SK-N-SH treated with all-trans-retinoic acid at 6 μM for 48 hours (cell line): ENCODE measurements around the gene TTC8.

Source experiments
- GLIS3 ChIP-seq: fragments of 250-450 bp; sonication (Bioruptor Pico); IDR thresholded peaks from 2 replicates; pipeline ENCODE4 v1.5.0; 2020; ENCODE audit warnings: mild to moderate bottlenecking, moderate library complexity
- TCF4 ChIP-seq: fragments of 250-450 bp; sonication (Bioruptor Pico); IDR thresholded peaks from 2 replicates; pipeline ENCODE4 v1.8.0; 2021; ENCODE audit warnings: mild to moderate bottlenecking, moderate library complexity, borderline replicate concordance
- TOX ChIP-seq: fragments of 250-450 bp; sonication (Bioruptor Pico); IDR thresholded peaks from 2 replicates; pipeline ENCODE4 v1.8.0; 2021; ENCODE audit warnings: mild to moderate bottlenecking, moderate library complexity, borderline replicate concordance
- TF ChIP-seq, protein P1 (sequence below): fragments of 250-450 bp; sonication (Bioruptor Pico); IDR thresholded peaks from 2 replicates; pipeline ENCODE4 v1.8.0; 2020; ENCODE audit warnings: mild to moderate bottlenecking, moderate library complexity, borderline replicate concordance

DNA sequence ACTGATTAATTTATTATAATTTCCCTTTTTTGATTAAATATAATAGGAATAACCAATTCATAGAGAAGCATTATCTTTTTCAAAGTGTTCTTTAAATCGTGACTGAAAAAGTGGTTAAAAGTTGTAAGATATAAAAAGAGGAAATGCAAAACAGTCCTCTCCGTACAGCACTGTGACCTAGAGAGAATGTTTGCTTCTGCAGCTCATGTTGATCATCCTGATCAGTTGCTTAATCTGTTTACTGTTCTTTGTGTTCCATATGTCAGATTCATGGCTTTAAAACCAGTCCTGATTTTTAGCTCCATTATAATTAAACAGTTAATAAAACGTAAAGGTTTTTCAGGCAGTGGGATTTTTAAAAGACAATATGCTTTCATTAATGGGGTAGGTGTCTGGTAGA lies 4.7 kb downstream of the TTC8 start:
- TF ChIP-seq, protein P1, sequence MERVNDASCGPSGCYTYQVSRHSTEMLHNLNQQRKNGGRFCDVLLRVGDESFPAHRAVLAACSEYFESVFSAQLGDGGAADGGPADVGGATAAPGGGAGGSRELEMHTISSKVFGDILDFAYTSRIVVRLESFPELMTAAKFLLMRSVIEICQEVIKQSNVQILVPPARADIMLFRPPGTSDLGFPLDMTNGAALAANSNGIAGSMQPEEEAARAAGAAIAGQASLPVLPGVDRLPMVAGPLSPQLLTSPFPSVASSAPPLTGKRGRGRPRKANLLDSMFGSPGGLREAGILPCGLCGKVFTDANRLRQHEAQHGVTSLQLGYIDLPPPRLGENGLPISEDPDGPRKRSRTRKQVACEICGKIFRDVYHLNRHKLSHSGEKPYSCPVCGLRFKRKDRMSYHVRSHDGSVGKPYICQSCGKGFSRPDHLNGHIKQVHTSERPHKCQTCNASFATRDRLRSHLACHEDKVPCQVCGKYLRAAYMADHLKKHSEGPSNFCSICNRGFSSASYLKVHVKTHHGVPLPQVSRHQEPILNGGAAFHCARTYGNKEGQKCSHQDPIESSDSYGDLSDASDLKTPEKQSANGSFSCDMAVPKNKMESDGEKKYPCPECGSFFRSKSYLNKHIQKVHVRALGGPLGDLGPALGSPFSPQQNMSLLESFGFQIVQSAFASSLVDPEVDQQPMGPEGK (CRISPR knock-in tag): no peak
- TF ChIP-seq TCF4 (CRISPR knock-in tag) (no peak; the same call in 1 of the 2 replicates), TOX (no peak), GLIS3 (CRISPR knock-in tag) (no peak)
